ENCODE data around the gene NOTCH2NLA.
"Not testable (repeated sequence)": the region's sequence is repeated elsewhere in the genome, so short reads cannot be mapped to it uniquely, and the experiment has no call there.

The NOTCH2NLA gene

GRCh38 chr1:146228710-146229477 is at the start of gene NOTCH2NLA:
NOTCH2NLA (minus strand) TSS chr1:146229021; CDS start chr1:146189337, 39,684 bp downstream.
- DNase-seq (ENCODE audit: low spot score) = not testable (repeated sequence)

- not testable (repeated sequence) for DNase-seq (ENCODE audit: low spot score)
Measured at GRCh38 chr1:146278346-146278745, 49.5 kb upstream of the NOTCH2NLA start.

- DNase-seq (ENCODE audit: low spot score) = not testable (repeated sequence)
Measured at GRCh38 chr1:146277087-146277486, 48.3 kb upstream of the NOTCH2NLA start.

GRCh38 chr1:146274083-146274482 is 45.3 kb upstream of the NOTCH2NLA start:
- DNase-seq (ENCODE audit: low spot score) = not testable (repeated sequence)

- not testable (repeated sequence) for DNase-seq (ENCODE audit: low spot score)
Measured at GRCh38 chr1:146273194-146273593, 44.4 kb upstream of the NOTCH2NLA start.

- DNase-seq (ENCODE audit: low spot score) = not testable (repeated sequence)
Measured at GRCh38 chr1:146272734-146273133, 43.9 kb upstream of the NOTCH2NLA start.

- not testable (repeated sequence) for DNase-seq (ENCODE audit: low spot score)
Measured at GRCh38 chr1:146271977-146272376, 43.2 kb upstream of the NOTCH2NLA start.

GRCh38 chr1:146270129-146270528 is 41.3 kb upstream of the NOTCH2NLA start:
- not testable (repeated sequence) for DNase-seq (ENCODE audit: low spot score)

- DNase-seq (ENCODE audit: low spot score) = not testable (repeated sequence)
Measured at GRCh38 chr1:146266179-146266748, 37.4 kb upstream of the NOTCH2NLA start.

- not testable (repeated sequence) for DNase-seq (ENCODE audit: low spot score)
Measured at GRCh38 chr1:146264761-146265160, 35.9 kb upstream of the NOTCH2NLA start.

- DNase-seq (ENCODE audit: low spot score) = not testable (repeated sequence)
Measured at GRCh38 chr1:146260006-146260730, 31.3 kb upstream of the NOTCH2NLA start.

- DNase-seq (ENCODE audit: low spot score) = not testable (repeated sequence)
Measured at GRCh38 chr1:146257992-146258552, 29.3 kb upstream of the NOTCH2NLA start.

- not testable (repeated sequence) for DNase-seq (ENCODE audit: low spot score)
Measured at GRCh38 chr1:146254569-146255197, 25.9 kb upstream of the NOTCH2NLA start.

GRCh38 chr1:146253249-146253855 is 24.5 kb upstream of the NOTCH2NLA start:
- DNase-seq (ENCODE audit: low spot score) = not testable (repeated sequence)

- not testable (repeated sequence) for DNase-seq (ENCODE audit: low spot score)
Measured at GRCh38 chr1:146251523-146251922, 22.7 kb upstream of the NOTCH2NLA start.

- not testable (repeated sequence) for DNase-seq (ENCODE audit: low spot score)
Measured at GRCh38 chr1:146248643-146249042, 19.8 kb upstream of the NOTCH2NLA start.

- DNase-seq (ENCODE audit: low spot score) = not testable (repeated sequence)
Measured at GRCh38 chr1:146236626-146237025, 7.8 kb upstream of the NOTCH2NLA start.

- not testable (repeated sequence) for DNase-seq (ENCODE audit: low spot score)
Measured at GRCh38 chr1:146236026-146236601, 7.3 kb upstream of the NOTCH2NLA start.

GRCh38 chr1:146228144-146228682 is 608 bp downstream of the NOTCH2NLA start:
- DNase-seq (ENCODE audit: low spot score) = not testable (repeated sequence)

- DNase-seq (ENCODE audit: low spot score) = not testable (repeated sequence)
Measured at GRCh38 chr1:146174531-146174930, 54.3 kb downstream of the NOTCH2NLA start.

GRCh38 chr1:146167740-146168139 is 61.1 kb downstream of the NOTCH2NLA start:
- not testable (repeated sequence) for DNase-seq (ENCODE audit: low spot score)

Data from D341Med (cell line).